Activated CD8-positive, alpha-beta T cell treated with anti-CD3 and anti-CD28 coated beads, Interleukin-2, amount 10 ng/mL, durations not matched to agents 7 days and 5 days (primary cell): ENCODE measurements around the gene LFNG. TPM values are rescaled to one million over a fixed set of nuclear protein-coding genes. Genes with fewer than 3 reads are reported as not detected.
A peak's percentile ranks its signal among the peaks of the same experiment; 100 is the strongest.

Experiments
- ATAC-seq: fragments of 150-1000 bp; cut with Tn5 transposase; one replicate; pipeline ENCODE4 v1.10.0; 2021; ENCODE audit warnings: moderate library complexity
- CTCF ChIA-PET: fragments of 350-600 bp; sonication (Branson Sonifier 250); formaldehyde crosslinking; loops from one replicate; lab custom pipeline; 2021; ENCODE audit warnings: antibody characterized with exemption; lab: Charles Lee
- POLR2A ChIA-PET: fragments of 350-600 bp; sonication (Branson Sonifier 250); formaldehyde crosslinking; loops from one replicate; lab custom pipeline; 2021; ENCODE audit warnings: antibody characterized with exemption; lab: Charles Lee
- DNase-seq: peaks from one replicate; pipeline ENCODE4 v3.0.0-alpha.2; 2020
- H3K27ac Mint-ChIP-seq: one replicate; pipeline ENCODE4 v1.8.0; 2021; ENCODE audit warnings: mild to moderate bottlenecking, mixed read lengths
- H3K27me3 Mint-ChIP-seq: one replicate; pipeline ENCODE4 v1.8.0; 2021; ENCODE audit warnings: low read depth, mixed read lengths
- H3K36me3 Mint-ChIP-seq: one replicate; pipeline ENCODE4 v1.8.0; 2021; ENCODE audit warnings: low read depth, mixed read lengths
- H3K4me1 Mint-ChIP-seq: one replicate; pipeline ENCODE4 v1.8.0; 2021; ENCODE audit warnings: low read depth, mixed read lengths
- H3K4me3 Mint-ChIP-seq: one replicate; pipeline ENCODE4 v1.8.0; 2021; ENCODE audit warnings: mild to moderate bottlenecking, mixed read lengths
- H3K9me3 Mint-ChIP-seq: one replicate; pipeline ENCODE4 v1.8.0; 2022; ENCODE audit warnings: mixed read lengths; ENCODE audit not compliant: insufficient read depth
- total RNA-seq, 2 experiments: library from RNA; stranded (reverse); gene quantifications; one replicate each; pipeline ENCODE4 v1.2.3, GENCODE V29; 2021

LFNG gene
- total RNA-seq, 2 experiments from 2014 or later: 134 to 136 TPM

GRCh38 chr7:2505401-2505800 is 14.2 kb upstream of the LFNG start:
- H3K9me3 Mint-ChIP-seq: no peaks in the 10 kb centered on the region
- no peak overlapping the region for H3K27ac Mint-ChIP-seq
- no peaks in the 10 kb centered on the region for H3K36me3 Mint-ChIP-seq
- CTCF ChIA-PET: no interaction called here
- no peak for DNase-seq
- H3K27me3 Mint-ChIP-seq: peaks cover 2% of the 10 kb centered on the region
- POLR2A ChIA-PET: no interaction called here
- H3K4me1 Mint-ChIP-seq: peaks cover 32% of the 10 kb centered on the region
- ATAC-seq: no peak
- H3K4me3 Mint-ChIP-seq: no peak overlapping the region

GRCh38 chr7:2507208-2507916 is 12.2 kb upstream of the LFNG start:
- CTCF ChIA-PET: no interaction called here
- Mint-ChIP-seq H3K4me3 (no peak overlapping the region), H3K27ac (peak overlapping the region; percentile 92), H3K27me3 (no peaks in the 10 kb centered on the region), H3K4me1 (peaks cover 52% of the 10 kb centered on the region), H3K36me3 (no peaks in the 10 kb centered on the region), H3K9me3 (no peaks in the 10 kb centered on the region)
- no peak for DNase-seq
- no peak for ATAC-seq
- POLR2A ChIA-PET: interaction anchor here (1.3 to 4.4 kb wide), 3 partner anchors 8 to 22 kb away, joined by 5 to 57 read pairs (median 8); partner anchors contain the start of gene LFNG

- no peak for DNase-seq
- peak overlapping the region; percentile 70 for H3K4me3 Mint-ChIP-seq
- ChIA-PET POLR2A (interaction anchor here (1.3 to 4.4 kb wide), 3 partner anchors 9 to 21 kb away, joined by 5 to 57 read pairs (median 8); partner anchors contain the start of gene LFNG), CTCF (no interaction called here)
- H3K27me3 Mint-ChIP-seq: no peaks in the 10 kb centered on the region
- peaks cover 58% of the 10 kb centered on the region for H3K4me1 Mint-ChIP-seq
- H3K27ac Mint-ChIP-seq: peak overlapping the region; percentile 92
- H3K36me3 Mint-ChIP-seq: no peaks in the 10 kb centered on the region
- H3K9me3 Mint-ChIP-seq: no peaks in the 10 kb centered on the region
- no peak for ATAC-seq
Observed at GRCh38 chr7:2507917-2508306, 11.7 kb upstream of the LFNG start.

GRCh38 chr7:2508327-2509215 is 11.0 kb upstream of the LFNG start:
- peaks cover 62% of the 10 kb centered on the region for H3K4me1 Mint-ChIP-seq
- no peaks in the 10 kb centered on the region for H3K27me3 Mint-ChIP-seq
- H3K4me3 Mint-ChIP-seq: peak overlapping the region; percentile 70
- ChIA-PET POLR2A (interaction anchor here (0.9 to 4.4 kb wide), 6 partner anchors 9 to 136 kb away, joined by 3 to 57 read pairs (median 5); partner anchors contain the start of gene LFNG), CTCF (interaction anchor here (1.5 kb wide), 1 partner anchor 14 kb away, joined by 3 read pairs; no protein-coding TSS in a partner anchor)
- H3K27ac Mint-ChIP-seq: peak overlapping the region; percentile 92
- DNase-seq: peak; percentile 92
- H3K36me3 Mint-ChIP-seq: no peaks in the 10 kb centered on the region
- no peaks in the 10 kb centered on the region for H3K9me3 Mint-ChIP-seq
- ATAC-seq: peak; percentile 76

- peaks cover 62% of the 10 kb centered on the region for H3K4me1 Mint-ChIP-seq
- H3K27me3 Mint-ChIP-seq: no peaks in the 10 kb centered on the region
- ATAC-seq: no peak
- H3K27ac Mint-ChIP-seq: peak overlapping the region; percentile 92
- ChIA-PET CTCF (interaction anchor here (1.5 kb wide), 1 partner anchor 13 kb away, joined by 3 read pairs; no protein-coding TSS in a partner anchor), POLR2A (interaction anchor here (0.7 to 4.4 kb wide), 6 partner anchors 8 to 136 kb away, joined by 3 to 57 read pairs (median 4); partner anchors contain the start of gene LFNG)
- no peaks in the 10 kb centered on the region for H3K9me3 Mint-ChIP-seq
- H3K4me3 Mint-ChIP-seq: peak overlapping the region; percentile 70
- H3K36me3 Mint-ChIP-seq: no peaks in the 10 kb centered on the region
- DNase-seq: no peak
Observed at GRCh38 chr7:2509298-2509906, 10.2 kb upstream of the LFNG start.

- Mint-ChIP-seq H3K36me3 (no peaks in the 10 kb centered on the region), H3K27me3 (no peaks in the 10 kb centered on the region), H3K4me3 (peak overlapping the region; percentile 75), H3K27ac (peak overlapping the region; percentile 95), H3K4me1 (peaks cover 62% of the 10 kb centered on the region), H3K9me3 (no peaks in the 10 kb centered on the region)
- no peak for DNase-seq
- no peak for ATAC-seq
- ChIA-PET POLR2A (interaction anchor here (0.7 to 4.4 kb wide), 7 partner anchors 9 to 135 kb away, joined by 3 to 57 read pairs (median 7); partner anchors contain the start of gene LFNG), CTCF (interaction anchor here (0.7 to 1.5 kb wide), 4 partner anchors 12 to 45 kb away, joined by 3 to 7 read pairs (median 6); no protein-coding TSS in a partner anchor)
Observed at GRCh38 chr7:2510130-2510776, 9.3 kb upstream of the LFNG start.

GRCh38 chr7:2510909-2511768 is 8.4 kb upstream of the LFNG start:
- DNase-seq (peak; percentile 82), ATAC-seq (peak; percentile 38)
- ChIA-PET CTCF (interaction anchor here (0.7 to 1.5 kb wide), 6 partner anchors 11 to 199 kb away, joined by 3 to 7 read pairs (median 6); no protein-coding TSS in a partner anchor), POLR2A (interaction anchor here (0.7 to 4.4 kb wide), 10 partner anchors 10 to 108 kb away, joined by 3 to 57 read pairs (median 4); partner anchors contain the start of genes CHST12, IQCE and LFNG)
- H3K9me3 Mint-ChIP-seq: no peaks in the 10 kb centered on the region
- no peaks in the 10 kb centered on the region for H3K36me3 Mint-ChIP-seq
- H3K4me3 Mint-ChIP-seq: peak overlapping the region; percentile 75
- peak overlapping the region; percentile 95 for H3K27ac Mint-ChIP-seq
- no peaks in the 10 kb centered on the region for H3K27me3 Mint-ChIP-seq
- H3K4me1 Mint-ChIP-seq: peaks cover 62% of the 10 kb centered on the region

GRCh38 chr7:2511769-2512168 is 7.8 kb upstream of the LFNG start:
- Mint-ChIP-seq H3K36me3 (no peaks in the 10 kb centered on the region), H3K27ac (peak overlapping the region; percentile 95), H3K4me3 (peak overlapping the region; percentile 75), H3K9me3 (no peaks in the 10 kb centered on the region), H3K4me1 (peaks cover 62% of the 10 kb centered on the region), H3K27me3 (no peaks in the 10 kb centered on the region)
- CTCF ChIA-PET: interaction anchor here (0.8 to 1.5 kb wide), 3 partner anchors 11 to 147 kb away, joined by 3 to 7 read pairs (median 3); no protein-coding TSS in a partner anchor
- ATAC-seq (no peak), DNase-seq (no peak)
- POLR2A ChIA-PET: interaction anchor here (1.1 to 4.4 kb wide), 8 partner anchors 9 to 109 kb away, joined by 3 to 57 read pairs (median 4); partner anchors contain the start of genes CHST12 and LFNG

GRCh38 chr7:2512179-2512661 is 7.4 kb upstream of the LFNG start:
- ATAC-seq (no peak), DNase-seq (no peak)
- Mint-ChIP-seq H3K27me3 (no peaks in the 10 kb centered on the region), H3K27ac (peak overlapping the region; percentile 95), H3K36me3 (no peaks in the 10 kb centered on the region), H3K4me1 (peaks cover 63% of the 10 kb centered on the region), H3K4me3 (peak overlapping the region; percentile 75), H3K9me3 (no peaks in the 10 kb centered on the region)
- ChIA-PET CTCF (no interaction called here), POLR2A (interaction anchor here (1.5 to 4.4 kb wide), 3 partner anchors 9 to 106 kb away, joined by 5 to 57 read pairs (median 12); partner anchors contain the start of gene LFNG)

GRCh38 chr7:2512713-2513112 is 6.9 kb upstream of the LFNG start:
- peaks cover 63% of the 10 kb centered on the region for H3K4me1 Mint-ChIP-seq
- H3K27me3 Mint-ChIP-seq: no peaks in the 10 kb centered on the region
- DNase-seq: no peak
- no peaks in the 10 kb centered on the region for H3K9me3 Mint-ChIP-seq
- ChIA-PET CTCF (no interaction called here), POLR2A (interaction anchor here (2.5 kb wide), 1 partner anchor 17 kb away, joined by 12 read pairs; no protein-coding TSS in a partner anchor)
- no peak for ATAC-seq
- no peaks in the 10 kb centered on the region for H3K36me3 Mint-ChIP-seq
- peak overlapping the region; percentile 28 for H3K4me3 Mint-ChIP-seq
- peak overlapping the region; percentile 95 for H3K27ac Mint-ChIP-seq
